HG02623 (cell line): ENCODE measurements around the gene GRM1.

Source experiments
- ATAC-seq: cut with Tn5 transposase; IDR thresholded peaks from one replicate; pipeline ENCODE4 v1.9.1; 2021; ENCODE audit warnings: moderate library complexity; ENCODE audit not compliant: unreplicated experiment

GRM1 gene

DNA sequence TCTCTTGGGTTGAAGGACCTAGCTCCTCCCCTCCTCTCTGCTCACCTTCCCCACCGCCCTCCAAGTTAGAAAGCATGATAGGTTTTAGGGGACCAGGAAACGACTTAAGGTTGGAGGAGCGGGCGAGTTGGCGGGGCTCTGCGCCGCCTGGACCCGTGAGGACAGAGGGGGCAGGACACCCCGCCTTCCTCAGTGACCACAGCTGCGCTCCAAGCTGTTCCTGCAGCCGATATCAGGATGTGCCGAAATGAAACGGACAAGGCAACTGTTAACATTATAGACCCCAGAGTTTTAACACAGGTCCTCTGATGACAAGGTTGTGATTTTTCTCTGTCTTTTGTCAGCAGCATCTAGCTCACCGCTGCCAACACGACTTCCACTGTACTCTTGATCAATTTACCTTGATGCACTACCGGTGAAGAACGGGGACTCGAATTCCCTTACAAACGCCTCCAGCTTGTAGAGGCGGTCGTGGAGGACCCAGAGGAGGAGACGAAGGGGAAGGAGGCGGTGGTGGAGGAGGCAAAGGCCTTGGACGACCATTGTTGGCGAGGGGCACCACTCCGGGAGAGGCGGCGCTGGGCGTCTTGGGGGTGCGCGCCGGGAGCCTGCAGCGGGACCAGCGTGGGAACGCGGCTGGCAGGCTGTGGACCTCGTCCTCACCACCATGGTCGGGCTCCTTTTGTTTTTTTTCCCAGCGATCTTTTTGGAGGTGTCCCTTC lies at the start of gene GRM1:
TSS of gene GRM1 (plus strand) at position 212 of the 722 bp plus-strand sequence. CDS start at position 668, 456 bp downstream.
- ATAC-seq = no peak

DNA sequence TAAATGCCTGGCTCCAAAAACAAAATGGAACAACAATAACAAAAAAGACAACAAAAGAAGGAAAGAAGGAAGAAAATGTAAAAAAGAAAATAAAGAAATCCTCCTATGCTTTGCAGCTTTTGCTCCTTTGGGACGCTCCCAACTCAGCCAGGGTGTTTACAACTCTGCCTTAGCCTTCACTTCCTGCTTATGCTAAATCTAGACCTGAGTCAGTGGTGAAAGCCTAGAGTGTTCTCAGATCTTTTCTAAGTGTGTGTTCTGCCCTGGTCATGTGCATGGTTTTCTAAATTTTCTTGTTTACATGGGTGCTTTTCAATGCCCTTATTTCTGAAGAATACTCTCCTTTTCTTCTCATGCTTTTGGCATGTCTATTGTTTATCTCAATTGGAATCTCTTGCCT lies 19.5 kb upstream of the GRM1 start:
- no peak for ATAC-seq

DNA sequence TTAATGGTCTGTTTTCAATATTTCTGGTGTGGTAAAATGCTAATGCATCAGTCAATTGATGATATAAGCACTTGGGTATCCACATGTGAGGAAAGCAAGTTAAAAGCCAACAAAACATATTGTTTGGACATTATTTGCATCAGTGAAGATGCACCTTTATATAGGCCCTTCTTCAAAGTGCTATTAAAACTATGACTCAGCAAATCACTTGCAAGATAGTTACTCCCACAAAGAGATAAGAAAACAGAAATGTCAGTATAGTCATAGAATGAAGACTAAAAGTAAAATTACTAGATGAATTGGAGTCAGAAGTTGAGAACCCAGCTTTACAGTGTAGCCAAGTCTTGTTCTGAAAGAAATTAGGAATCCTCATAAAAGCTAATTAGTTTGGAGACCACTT lies 14.6 kb upstream of the GRM1 start:
- no peak for ATAC-seq

DNA sequence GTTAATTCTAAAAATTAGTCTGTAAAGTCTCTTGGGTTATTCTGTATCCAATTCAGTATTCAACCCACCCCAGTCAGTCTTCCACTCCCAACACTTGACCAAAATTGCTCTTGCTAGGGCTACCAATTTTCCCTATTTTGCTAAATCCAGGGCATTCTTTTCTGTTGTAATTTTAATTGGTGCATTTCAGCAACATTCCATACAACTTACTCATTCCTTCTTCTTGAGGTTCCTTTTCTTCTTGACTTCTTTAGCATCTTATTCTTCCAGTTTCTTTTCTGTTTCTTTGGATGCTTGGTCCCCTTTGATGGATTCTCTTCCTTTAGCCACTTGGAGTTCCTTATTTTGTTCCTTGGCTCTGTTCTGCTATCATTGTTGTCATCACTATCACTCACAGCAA lies 11.2 kb upstream of the GRM1 start:
- ATAC-seq = no peak

DNA sequence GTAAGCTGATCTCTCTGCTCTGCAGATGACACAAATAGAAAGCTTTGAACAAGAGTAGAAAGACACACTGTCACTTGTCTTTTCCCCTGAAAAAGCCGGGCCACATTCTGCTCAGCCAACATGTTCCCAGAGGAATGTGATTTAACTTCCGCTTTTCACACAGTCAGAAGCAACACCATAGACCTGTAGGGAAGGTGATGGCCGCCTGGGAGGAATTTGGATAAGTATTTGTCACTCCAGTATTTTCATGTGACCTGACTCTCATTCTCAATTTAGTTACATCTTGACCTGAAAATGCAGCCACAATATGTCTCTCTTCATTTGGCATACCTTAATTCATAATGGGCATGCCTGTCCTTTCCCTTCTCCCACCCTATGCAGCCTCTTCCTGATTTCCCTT lies 2.0 kb upstream of the GRM1 start:
- no peak for ATAC-seq

DNA sequence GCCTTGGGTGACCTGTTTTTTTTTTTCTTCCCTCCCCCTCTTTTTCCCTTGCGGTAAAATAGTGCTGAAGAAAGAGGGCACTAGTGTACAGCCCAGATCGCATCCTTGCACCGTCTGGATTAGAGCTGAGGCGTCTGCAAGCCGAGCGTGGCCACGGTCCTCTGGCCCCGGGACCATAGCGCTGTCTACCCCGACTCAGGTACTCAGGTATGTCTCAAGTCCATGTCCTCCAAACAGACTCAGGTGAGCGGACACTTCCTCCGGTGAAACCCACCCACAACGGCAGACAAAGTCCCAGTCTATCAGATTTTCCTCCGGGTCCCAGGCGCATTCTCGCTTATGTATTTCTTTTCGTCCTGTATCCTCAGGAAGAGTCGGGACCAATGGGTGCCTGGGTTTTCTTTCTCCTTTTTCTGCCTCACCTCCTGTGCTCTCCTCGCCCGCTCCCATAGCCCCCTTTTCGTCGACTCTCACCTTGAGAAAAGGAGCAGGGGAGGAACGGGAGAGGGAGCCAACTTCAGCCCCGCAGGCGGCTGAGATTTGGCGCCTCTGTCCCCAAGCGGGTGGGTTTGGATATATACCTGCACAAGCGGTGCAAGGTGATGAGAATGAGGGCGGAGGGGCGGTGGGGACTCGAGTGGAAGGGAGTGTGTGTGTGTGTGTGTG lies 1.1 kb upstream of the GRM1 start:
- ATAC-seq = no peak

DNA sequence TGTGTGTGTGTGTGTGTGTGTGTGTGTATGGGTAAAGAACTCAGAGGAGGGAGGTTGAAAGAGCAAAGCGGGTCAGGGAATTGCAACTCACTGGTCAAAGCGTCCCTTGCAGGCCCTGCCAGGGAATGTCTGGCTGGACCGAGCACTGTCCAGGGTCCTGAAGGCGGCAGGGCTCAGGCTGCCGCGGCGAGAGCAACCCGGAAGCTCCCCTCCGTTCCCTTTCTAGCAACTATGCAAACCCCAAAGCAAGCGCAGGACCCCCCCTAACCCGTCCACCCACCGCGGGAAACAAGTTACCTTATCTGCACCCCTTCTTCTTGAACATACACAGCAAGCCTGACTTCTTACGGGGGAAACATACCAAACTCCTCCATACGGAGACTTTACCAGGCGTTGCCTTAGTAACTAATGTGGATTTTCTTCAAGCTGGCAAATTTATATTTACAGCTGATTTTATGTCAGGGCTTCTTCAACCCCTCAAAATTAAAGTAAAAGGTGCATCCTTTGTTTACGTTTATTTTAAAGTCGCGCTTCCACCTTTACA lies 538 bp upstream of the GRM1 start:
- no peak for ATAC-seq

DNA sequence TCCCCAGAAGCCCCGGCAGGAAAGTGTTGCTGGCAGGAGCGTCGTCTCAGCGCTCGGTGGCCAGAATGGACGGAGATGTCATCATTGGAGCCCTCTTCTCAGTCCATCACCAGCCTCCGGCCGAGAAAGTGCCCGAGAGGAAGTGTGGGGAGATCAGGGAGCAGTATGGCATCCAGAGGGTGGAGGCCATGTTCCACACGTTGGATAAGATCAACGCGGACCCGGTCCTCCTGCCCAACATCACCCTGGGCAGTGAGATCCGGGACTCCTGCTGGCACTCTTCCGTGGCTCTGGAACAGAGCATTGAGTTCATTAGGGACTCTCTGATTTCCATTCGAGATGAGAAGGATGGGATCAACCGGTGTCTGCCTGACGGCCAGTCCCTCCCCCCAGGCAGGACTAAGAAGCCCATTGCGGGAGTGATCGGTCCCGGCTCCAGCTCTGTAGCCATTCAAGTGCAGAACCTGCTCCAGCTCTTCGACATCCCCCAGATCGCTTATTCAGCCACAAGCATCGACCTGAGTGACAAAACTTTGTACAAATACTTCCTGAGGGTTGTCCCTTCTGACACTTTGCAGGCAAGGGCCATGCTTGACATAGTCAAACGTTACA lies 817 bp downstream of the GRM1 start:
- ATAC-seq = no peak

DNA sequence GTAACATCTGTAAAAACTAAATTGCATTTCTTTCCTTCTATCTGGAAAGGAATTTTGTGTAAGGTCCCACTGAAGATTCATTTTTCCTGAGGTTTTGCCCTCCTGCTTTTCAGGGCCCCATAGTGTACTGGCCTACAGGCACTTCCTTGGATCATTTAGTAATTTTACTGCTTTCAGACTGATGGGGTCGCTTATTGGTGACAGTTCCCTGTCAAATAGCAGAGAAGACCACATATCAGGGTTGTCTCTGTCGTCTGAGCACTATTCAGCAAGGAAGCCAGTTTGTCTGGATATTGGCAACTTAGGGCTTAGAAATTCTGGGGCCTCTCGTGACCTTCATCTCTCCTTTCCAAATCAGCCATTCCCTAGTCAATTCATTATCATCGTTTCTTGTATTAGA lies 3.5 kb downstream of the GRM1 start:
- ATAC-seq = no peak

DNA sequence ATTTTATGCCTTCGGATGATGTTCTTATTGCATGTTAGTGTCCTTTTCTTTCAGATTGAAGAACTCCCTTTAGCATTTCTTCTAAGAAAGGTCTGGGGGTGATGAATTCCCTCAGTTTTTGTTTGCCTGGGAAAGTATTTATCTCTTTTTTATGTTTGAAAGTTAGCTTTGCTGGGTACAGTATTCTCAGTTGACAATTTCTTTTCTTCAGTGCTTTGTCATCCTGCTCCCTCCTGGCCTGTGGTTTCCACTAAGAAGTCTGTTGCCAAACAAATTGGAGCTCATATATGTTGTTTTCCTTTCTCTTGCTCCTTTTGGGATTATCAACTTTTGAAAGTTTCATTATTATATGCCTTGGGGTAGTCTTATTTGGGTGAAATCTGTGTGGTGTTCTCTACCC lies 11.5 kb downstream of the GRM1 start:
- no peak for ATAC-seq

DNA sequence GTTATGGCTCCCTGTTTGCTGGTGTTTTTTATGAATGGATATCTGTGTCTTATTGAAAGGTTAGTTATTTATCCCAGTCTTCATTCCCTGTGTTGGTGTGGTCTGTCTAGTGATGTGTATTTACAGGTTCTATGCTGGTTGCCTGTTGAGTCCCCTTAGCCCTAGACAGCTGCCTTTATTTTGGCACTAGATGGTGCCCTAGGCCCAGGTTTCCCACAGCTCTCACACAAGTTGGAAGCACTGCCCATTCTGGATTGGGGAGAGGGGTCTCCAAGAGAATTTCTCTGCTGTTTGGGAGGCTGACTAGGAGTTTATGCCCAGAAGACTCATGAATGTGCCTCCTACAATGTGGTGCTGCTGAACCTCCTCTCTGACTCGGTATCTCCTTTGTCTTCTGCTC lies 12.4 kb downstream of the GRM1 start:
- ATAC-seq = no peak

DNA sequence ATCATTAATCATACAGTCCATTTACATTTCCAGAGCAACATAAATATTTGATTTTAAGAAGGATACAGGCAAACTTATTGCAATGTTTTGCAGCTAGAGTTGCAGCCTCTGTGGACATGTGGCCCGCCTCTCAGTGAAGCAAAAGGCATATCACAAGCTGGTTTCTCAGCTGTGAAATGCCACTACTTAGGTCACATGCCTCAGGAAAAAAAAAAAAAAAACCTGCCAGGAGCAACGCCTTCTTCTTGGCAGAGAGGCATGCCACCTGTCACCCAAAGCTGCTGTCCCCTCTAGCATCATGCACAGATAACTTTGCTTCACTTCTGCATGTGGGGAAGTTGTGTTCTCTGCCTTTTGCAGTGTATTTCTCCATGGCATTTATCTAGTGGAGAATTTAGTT lies 18.5 kb downstream of the GRM1 start:
- no peak for ATAC-seq

DNA sequence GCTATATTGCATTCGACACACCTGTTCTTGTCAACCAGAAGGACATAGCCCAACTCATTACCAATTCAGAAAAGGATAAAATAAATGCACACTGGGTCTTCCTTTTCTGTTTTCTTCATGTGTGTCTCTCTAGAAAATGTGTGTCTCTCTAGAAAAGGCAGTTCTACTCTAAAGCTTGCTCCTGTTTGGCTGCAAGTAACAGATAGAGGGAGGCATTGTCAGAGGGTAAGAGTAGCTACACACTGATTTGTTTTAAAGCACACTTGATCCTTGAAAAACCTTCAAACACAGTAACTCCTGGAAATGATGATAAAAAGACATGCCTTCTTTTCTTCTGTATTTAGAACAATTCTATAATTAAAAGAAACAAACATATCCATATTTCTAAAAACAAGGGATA lies 21.3 kb downstream of the GRM1 start:
- no peak for ATAC-seq

DNA sequence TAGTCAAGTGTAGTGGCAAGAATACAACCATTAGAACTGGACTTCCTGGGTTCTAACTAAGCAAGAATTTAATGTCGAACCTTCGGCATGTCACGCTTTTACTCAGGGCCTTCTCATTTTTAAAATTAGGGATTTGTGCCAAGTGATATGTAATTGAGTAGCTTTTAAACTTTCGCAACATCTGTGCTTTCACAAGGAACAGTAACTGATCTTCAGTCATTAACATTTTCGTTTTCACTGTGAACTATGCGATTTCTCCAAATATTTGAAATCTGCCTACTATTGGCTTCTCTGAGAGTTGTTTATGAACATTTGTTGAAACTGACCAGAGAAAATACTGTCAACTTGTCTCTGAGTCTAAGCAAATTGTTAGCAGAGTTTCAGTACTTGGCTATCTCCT lies 27.6 kb downstream of the GRM1 start:
- ATAC-seq = no peak

DNA sequence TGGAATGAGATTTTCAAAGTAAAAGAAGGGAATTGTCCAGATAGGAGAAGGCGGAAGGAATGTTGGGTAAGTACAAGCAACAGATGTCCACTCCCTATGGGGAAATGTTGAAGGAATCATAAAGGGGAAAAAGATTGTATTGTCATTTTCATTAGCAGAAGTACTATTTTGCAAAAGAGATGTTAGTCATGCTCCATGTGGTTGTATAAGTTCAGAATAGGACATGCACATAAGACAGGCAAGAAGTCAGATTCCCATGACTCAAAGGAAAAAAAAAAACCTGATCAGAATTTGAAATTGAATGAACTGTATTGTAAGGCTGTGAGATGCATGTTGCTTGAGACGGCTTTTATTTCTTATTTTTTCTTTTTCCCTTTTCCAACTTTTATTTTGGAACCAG lies 36.8 kb downstream of the GRM1 start:
- no peak for ATAC-seq

DNA sequence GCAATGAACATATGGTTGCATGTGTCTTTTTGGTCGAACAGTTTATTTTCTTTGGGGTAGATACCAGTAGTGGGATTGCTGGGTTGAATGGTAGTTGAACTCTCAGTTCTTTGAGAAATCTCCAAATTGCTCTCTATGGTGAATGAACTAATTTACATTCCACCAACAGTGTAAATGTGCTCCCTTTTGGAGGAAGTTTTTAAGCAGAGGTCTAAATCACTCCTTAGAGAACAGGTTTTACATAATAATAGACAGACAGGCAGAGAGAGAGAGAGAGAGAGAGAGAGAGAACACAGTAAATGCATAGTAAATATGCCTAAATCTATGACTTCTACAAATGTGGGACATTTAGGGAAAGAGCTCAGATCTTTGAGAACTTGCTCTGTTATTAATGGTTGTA lies 37.6 kb downstream of the GRM1 start:
- no peak for ATAC-seq

DNA sequence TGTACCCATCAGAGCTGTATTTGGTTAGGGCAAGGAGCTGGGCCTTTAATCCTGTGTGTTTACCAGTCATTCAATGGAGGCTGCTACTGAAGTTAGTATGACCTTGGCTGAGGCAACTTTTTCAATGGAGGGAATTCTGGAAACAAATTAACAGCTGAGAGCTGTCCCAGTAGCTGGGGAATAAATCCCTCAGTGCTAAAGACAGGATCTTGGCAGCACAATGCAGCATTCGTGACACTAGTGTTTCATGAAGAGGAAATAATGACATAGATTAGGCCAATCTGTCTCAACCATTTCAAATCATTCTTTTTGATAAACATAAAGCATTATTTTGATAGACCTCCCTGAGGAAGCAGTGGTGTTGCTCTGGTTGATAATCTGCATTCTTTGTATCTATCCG lies 42.9 kb downstream of the GRM1 start:
- ATAC-seq = no peak

DNA sequence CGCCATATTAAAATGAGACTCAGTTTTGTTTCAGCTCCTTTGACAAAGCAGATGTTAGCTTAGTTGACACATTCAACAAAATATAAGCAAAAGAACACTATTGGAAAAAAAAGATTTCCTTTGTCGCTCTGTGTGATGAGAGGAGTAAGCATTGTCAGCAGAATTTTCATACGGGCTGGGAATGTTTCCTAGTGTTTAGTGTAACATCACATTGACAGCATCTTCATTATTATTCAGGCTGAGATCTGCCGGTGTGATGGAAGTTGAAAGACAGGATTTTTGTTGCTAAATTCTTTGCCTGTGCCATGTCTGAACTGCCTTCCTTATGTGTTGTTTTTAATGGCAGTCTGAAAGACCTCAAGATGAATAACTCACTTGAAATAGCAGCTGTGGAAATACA lies 49.1 kb downstream of the GRM1 start:
- ATAC-seq = no peak

DNA sequence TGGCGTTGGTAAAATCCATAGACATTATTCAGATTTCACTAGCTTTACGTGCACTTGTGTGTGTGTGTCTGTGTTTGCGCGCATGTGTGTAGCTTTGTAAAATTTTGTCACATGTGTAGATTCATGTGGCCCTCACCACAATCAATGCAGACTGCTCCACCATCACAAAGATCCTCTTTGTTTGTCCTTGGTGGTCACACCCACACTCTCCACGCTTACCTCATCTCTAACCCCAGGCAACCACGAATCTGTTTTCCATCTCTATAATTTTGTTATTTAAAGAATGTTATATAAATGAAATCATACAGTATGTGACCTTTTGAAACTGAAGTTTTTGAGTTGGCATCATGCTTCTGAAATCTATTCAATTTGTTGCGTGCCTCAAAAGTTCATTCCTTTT lies 58.5 kb downstream of the GRM1 start:
- ATAC-seq = no peak

DNA sequence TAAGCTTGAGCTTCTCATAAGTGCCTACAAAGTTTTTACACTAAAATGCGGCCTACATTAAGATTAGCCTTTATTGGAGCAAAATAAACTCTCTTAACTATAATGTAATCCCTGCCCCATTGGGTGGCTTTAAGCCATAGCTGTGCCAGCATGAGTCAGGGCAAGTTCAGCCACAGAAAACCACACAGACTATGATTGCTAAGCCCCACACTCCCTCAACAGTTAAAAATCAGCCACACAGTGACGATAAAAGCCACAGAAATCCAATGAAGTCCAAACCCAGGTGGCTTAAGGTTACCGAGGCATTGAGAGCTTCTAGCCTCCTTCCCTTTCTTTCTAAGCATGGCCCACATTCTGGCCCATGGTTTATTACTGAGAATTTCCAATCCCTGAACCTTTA lies 61.6 kb downstream of the GRM1 start:
- ATAC-seq = no peak

DNA sequence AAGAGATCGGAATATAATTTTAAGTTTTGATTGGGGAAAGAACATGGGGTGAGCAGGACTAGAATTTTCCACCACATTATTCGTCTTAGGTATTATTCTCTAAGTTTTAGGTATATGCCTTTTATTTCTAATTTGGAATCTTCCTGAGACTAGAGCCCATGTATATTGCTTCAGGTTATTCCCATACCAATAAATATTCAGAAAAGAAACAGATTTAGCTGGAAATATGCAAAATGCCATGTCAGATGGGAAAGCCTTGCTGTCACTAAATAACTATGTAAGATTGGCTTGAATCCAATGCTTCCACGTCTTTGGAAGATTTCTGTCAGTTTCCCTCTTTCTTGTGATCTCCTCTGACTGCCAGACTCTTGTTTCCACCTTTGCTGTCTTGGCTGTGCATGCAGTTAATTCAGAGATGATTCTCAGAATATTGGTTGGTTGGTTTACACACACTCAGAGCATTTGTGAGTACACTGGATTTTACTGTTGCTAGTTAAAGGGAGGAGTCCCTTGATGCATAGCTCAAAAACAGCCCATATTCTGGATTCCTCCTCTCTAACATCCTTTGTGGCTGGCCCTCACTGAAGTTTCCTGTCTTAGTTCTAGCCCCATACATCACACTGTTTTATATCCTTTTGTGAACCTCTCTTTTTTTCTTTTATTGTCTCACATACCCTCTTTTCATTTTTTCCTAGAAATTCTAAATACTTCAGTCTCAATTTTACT lies 64.3 kb downstream of the GRM1 start:
- ATAC-seq = no peak

DNA sequence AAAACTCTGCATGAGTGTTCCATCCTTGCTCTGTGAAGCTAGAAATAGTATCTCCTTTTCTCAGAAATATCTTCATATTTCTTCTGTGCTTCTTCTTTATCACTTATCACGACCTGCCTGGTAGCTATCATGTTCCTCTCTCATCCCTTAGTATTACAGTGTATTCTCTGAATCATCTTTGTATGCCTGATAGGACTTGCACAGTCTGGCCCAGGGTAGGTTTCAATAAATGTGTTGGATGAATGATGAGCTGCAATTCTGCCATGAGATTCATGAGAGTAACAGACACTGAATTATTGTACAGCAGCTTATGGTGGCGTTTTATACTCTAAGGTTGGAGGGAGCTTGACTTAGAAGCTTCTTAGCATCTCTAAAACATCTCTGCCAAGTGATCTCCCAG lies 66.6 kb downstream of the GRM1 start:
- ATAC-seq = no peak
